WERI-Rb-1 (cell line): ENCODE data around the gene WDR1.

Experiments used
- DNase-seq: peaks from one replicate; pipeline ENCODE4 v3.0.0-alpha.2; 2020
- H3K27ac ChIP-seq: fragments of 250-450 bp; sonication (Bioruptor Pico); 2 replicates; pipeline ENCODE4 v1.5.1; 2020; ENCODE audit warnings: mild to moderate bottlenecking, moderate library complexity
- H3K27me3 ChIP-seq: fragments of 250-450 bp; sonication (Bioruptor Pico); 2 replicates; pipeline ENCODE4 v1.5.1; 2021; ENCODE audit warnings: mild to moderate bottlenecking, low read depth, moderate library complexity; ENCODE audit not compliant: insufficient read depth, severe bottlenecking
- H3K36me3 ChIP-seq: fragments of 250-450 bp; sonication (Bioruptor Pico); 2 replicates; pipeline ENCODE4 v1.5.1; 2020; ENCODE audit warnings: mild to moderate bottlenecking, moderate library complexity
- H3K4me3 ChIP-seq: 2 replicates; pipeline ENCODE4 v1.5.1; 2011; ENCODE audit warnings: low read depth, mild to moderate bottlenecking, control low read depth, low read length
- H3K9me3 ChIP-seq: fragments of 250-450 bp; sonication (Bioruptor Pico); 2 replicates; pipeline ENCODE4 v1.5.1; 2021; ENCODE audit warnings: mild to moderate bottlenecking, moderate library complexity; ENCODE audit not compliant: severe bottlenecking
- CTCF ChIP-seq: IDR thresholded peaks from 2 replicates; pipeline ENCODE4 v1.5.1; 2011; ENCODE audit warnings: low read depth, mild to moderate bottlenecking, control low read depth, inconsistent platforms, low read length

WDR1 gene

GRCh38 chr4:10081218-10081606 is 35.4 kb downstream of the WDR1 start:
- Histone ChIP-seq H3K36me3 (peaks cover 97% of the 10 kb centered on the region), H3K4me3 (no peak overlapping the region), H3K27ac (no peak overlapping the region), H3K27me3 (no peaks in the 10 kb centered on the region), H3K9me3 (no peaks in the 10 kb centered on the region)
- TF ChIP-seq CTCF, result no peak
- DNase-seq, result no peak

- no peak for TF ChIP-seq CTCF
- H3K36me3 ChIP-seq, result peaks cover 97% of the 10 kb centered on the region
- H3K4me3 ChIP-seq, result no peak overlapping the region
- H3K27ac ChIP-seq, result peak overlapping the region; percentile 31
- no peak for DNase-seq
- no peaks in the 10 kb centered on the region for H3K27me3 ChIP-seq
- no peaks in the 10 kb centered on the region for H3K9me3 ChIP-seq
These were observed 35.9 kb downstream of the WDR1 start for GRCh38 chr4:10080589-10081217.

GRCh38 chr4:10079912-10080588 is 36.5 kb downstream of the WDR1 start:
- peak; percentile 49 for DNase-seq
- Histone ChIP-seq H3K36me3 (peaks cover 97% of the 10 kb centered on the region), H3K4me3 (no peak overlapping the region), H3K27ac (peak overlapping the region; percentile 31), H3K9me3 (no peaks in the 10 kb centered on the region), H3K27me3 (no peaks in the 10 kb centered on the region)
- no peak for TF ChIP-seq CTCF

- no peak for TF ChIP-seq CTCF
- H3K27ac ChIP-seq, result no peak overlapping the region
- peaks cover 92% of the 10 kb centered on the region for H3K36me3 ChIP-seq
- H3K9me3 ChIP-seq, result no peaks in the 10 kb centered on the region
- no peak overlapping the region for H3K4me3 ChIP-seq
- DNase-seq, result no peak
- H3K27me3 ChIP-seq, result no peaks in the 10 kb centered on the region
These were observed 37.3 kb downstream of the WDR1 start for GRCh38 chr4:10079256-10079655.

GRCh38 chr4:10078481-10079233 is 37.9 kb downstream of the WDR1 start:
- Histone ChIP-seq H3K27ac (no peak overlapping the region), H3K4me3 (no peak overlapping the region), H3K36me3 (peaks cover 91% of the 10 kb centered on the region), H3K9me3 (no peaks in the 10 kb centered on the region), H3K27me3 (no peaks in the 10 kb centered on the region)
- no peak for TF ChIP-seq CTCF
- DNase-seq, result no peak
